A549 (cell line): Measurements from ENCODE around the gene HOOK2. TPM values are rescaled to one million over a fixed set of nuclear protein-coding genes. Genes with fewer than 3 reads are reported as not detected.
A peak's percentile ranks its signal among the peaks of the same experiment; 100 is the strongest.

ENCODE experiments used
- ATAC-seq, 2 experiments: fragments of 200-7000 bp in 1 of 2; fragments of >200 bp in 1 of 2; cut with Nextera tagmentation in 1 of 2; cut with Tn5 transposase in 1 of 2; 3 replicates each; pipeline versions ENCODE4 v1.8.0 to v1.9.1; 2018 to 2020; ENCODE audit warnings: mild to moderate bottlenecking in 1 of 2, moderate library complexity in 1 of 2
- CTCF ChIA-PET: fragments of 300-600 bp; sonication (Branson Sonifier 250); formaldehyde crosslinking; extraction: SDS; loops from one replicate; lab custom pipeline; 2021; ENCODE audit warnings: antibody characterized with exemption, inconsistent platforms; lab: Yijun Ruan, JAX
- POLR2A ChIA-PET: fragments of 350-600 bp; formaldehyde crosslinking; extraction: SDS; loops from one replicate; lab custom pipeline; 2021; ENCODE audit warnings: antibody characterized with exemption, inconsistent platforms; lab: Yijun Ruan, JAX
- DNase-seq, 2 experiments: peaks; one replicate each; pipeline versions ENCODE4 v3.0.0 to v3.0.0-alpha.2; 2011 to 2016; ENCODE audit warnings: low read depth in 1 of 2, low spot score in 1 of 2
- FAIRE-seq: peaks from 2 replicates; lab custom pipeline; 2011; peaks lifted over from hg19 to GRCh38; lab: Jason Lieb, UNC
- H3K27ac ChIP-seq, 2 experiments: fragments of >200 bp; sonication (Bioruptor Twin); formaldehyde crosslinking; 3 replicates each; pipeline ENCODE4 v1.5.1; 2016 to 2017
- H3K4me1 ChIP-seq: fragments of >200 bp; sonication (Bioruptor Twin); formaldehyde crosslinking; 3 replicates; pipeline ENCODE4 v1.6.1; 2016
- H3K4me2 ChIP-seq: fragments of >200 bp; sonication (Bioruptor Twin); formaldehyde crosslinking; 3 replicates; pipeline ENCODE4 v1.6.1; 2016
- H3K4me3 ChIP-seq: fragments of >200 bp; sonication (Bioruptor Twin); formaldehyde crosslinking; 3 replicates; pipeline ENCODE4 v1.5.1; 2016
- H3K9me3 ChIP-seq: fragments of >200 bp; sonication (Bioruptor Twin); formaldehyde crosslinking; 3 replicates; pipeline ENCODE4 v1.6.1; 2016
- BHLHE40 ChIP-seq: IDR thresholded peaks from 2 replicates; pipeline ENCODE4 v1.6.1; 2012; ENCODE audit warnings: low read depth, low read length, inconsistent platforms
- CBX2 ChIP-seq: fragments of 200-600 bp; sonication (generic); IDR thresholded peaks from 2 replicates; pipeline ENCODE4 v1.6.1; 2016; ENCODE audit warnings: low read depth, mild to moderate bottlenecking, borderline replicate concordance
- CBX8 ChIP-seq: fragments of 200-600 bp; sonication (generic); IDR thresholded peaks from 2 replicates; pipeline ENCODE4 v1.6.1; 2016
- CEBPB ChIP-seq, 2 experiments: fragments of >200 bp in 1 of 2; sonication (Bioruptor Twin) in 1 of 2; formaldehyde crosslinking in 1 of 2; IDR thresholded peaks; 2 replicates each; pipeline ENCODE4 v1.6.1; 2012 to 2016
- EHF ChIP-seq: fragments of 250-450 bp; sonication (Bioruptor Pico); IDR thresholded peaks from 2 replicates; pipeline ENCODE4 v1.5.0; 2020; ENCODE audit warnings: mild to moderate bottlenecking
- EHMT2 ChIP-seq: fragments of 200-600 bp; sonication (generic); IDR thresholded peaks from 2 replicates; pipeline ENCODE4 v1.6.1; 2016; ENCODE audit warnings: antibody characterized with exemption, low read depth, mild to moderate bottlenecking, moderate library complexity
- ESRRA ChIP-seq: fragments of 150-350 bp; IDR thresholded peaks from 2 replicates; pipeline ENCODE4 v1.6.1; 2014; ENCODE audit warnings: mild to moderate bottlenecking, low read length, borderline replicate concordance
- FOSL2 ChIP-seq, 2 experiments: fragments of 450-650 bp in 1 of 2; fragments of >200 bp in 1 of 2; sonication (Bioruptor Twin) in 1 of 2; formaldehyde crosslinking; IDR thresholded peaks; 2 replicates each; pipeline versions ENCODE4 v1.5.0 to v1.6.1; 2016 to 2020; ENCODE audit warnings: mild to moderate bottlenecking in 1 of 2, moderate library complexity in 1 of 2
- FOXS1 ChIP-seq: fragments of 250-450 bp; sonication (Bioruptor Pico); IDR thresholded peaks from 2 replicates; pipeline ENCODE4 v1.5.0; 2020; ENCODE audit warnings: mild to moderate bottlenecking, moderate library complexity
- HDAC2 ChIP-seq: fragments of 200-600 bp; sonication (generic); IDR thresholded peaks from 2 replicates; pipeline ENCODE4 v1.6.1; 2016
- HOXB5 ChIP-seq: fragments of 250-450 bp; sonication (Bioruptor Pico); IDR thresholded peaks from 2 replicates; pipeline ENCODE4 v1.5.0; 2020; ENCODE audit warnings: mild to moderate bottlenecking, moderate library complexity
- JUN ChIP-seq, 2 experiments: fragments of >200 bp; sonication (Bioruptor Twin); formaldehyde crosslinking; IDR thresholded peaks; 2 replicates in 1 of 2; 3 replicates in 1 of 2; pipeline ENCODE4 v1.6.1; 2016 to 2017
- JUNB ChIP-seq: fragments of >200 bp; sonication (Bioruptor Twin); formaldehyde crosslinking; IDR thresholded peaks from 2 replicates; pipeline ENCODE4 v1.6.1; 2016
- KDM1A ChIP-seq: fragments of 200-600 bp; sonication (generic); IDR thresholded peaks from 2 replicates; pipeline ENCODE4 v1.6.1; 2016; ENCODE audit warnings: low read depth, mild to moderate bottlenecking
- PHF8 ChIP-seq: fragments of 200-600 bp; sonication (generic); IDR thresholded peaks from 2 replicates; pipeline ENCODE4 v1.6.1; 2016; ENCODE audit warnings: low read depth, mild to moderate bottlenecking, antibody characterized with exemption, moderate library complexity, borderline replicate concordance
- POLR2A ChIP-seq: IDR thresholded peaks from 2 replicates; pipeline ENCODE4 v1.6.1; 2012; ENCODE audit warnings: mild to moderate bottlenecking, low read length
- POLR2AphosphoS2 ChIP-seq: conservative IDR thresholded peaks from 2 replicates; pipeline ENCODE4 v1.6.1; 2012; ENCODE audit warnings: low read length, improper control_type of control experiment, inconsistent platforms
- RCOR1 ChIP-seq: fragments of 150-350 bp; IDR thresholded peaks from 2 replicates; pipeline ENCODE4 v1.6.1; 2014; ENCODE audit warnings: antibody characterized with exemption, low read length, low read depth
- RNF2 ChIP-seq: fragments of 200-600 bp; sonication (generic); IDR thresholded peaks from 2 replicates; pipeline ENCODE4 v1.6.1; 2016; ENCODE audit warnings: low read depth, mild to moderate bottlenecking, antibody characterized with exemption, moderate library complexity, borderline replicate concordance
- SMC3 ChIP-seq: fragments of >200 bp; sonication (Bioruptor Twin); formaldehyde crosslinking; IDR thresholded peaks from 3 replicates; pipeline ENCODE4 v1.6.1; 2018; ENCODE audit warnings: inconsistent platforms
- TP53 ChIP-seq: fragments of 250-450 bp; sonication (Bioruptor Pico); IDR thresholded peaks from 2 replicates; pipeline ENCODE4 v1.5.0; 2021; ENCODE audit warnings: mild to moderate bottlenecking, moderate library complexity
- ZNF302 ChIP-seq: fragments of 250-450 bp; sonication (Bioruptor Pico); IDR thresholded peaks from 2 replicates; pipeline ENCODE4 v1.9.0; 2021; ENCODE audit warnings: inconsistent platforms, mild to moderate bottlenecking, moderate library complexity
- ZSCAN20 ChIP-seq: fragments of 250-450 bp; sonication (Bioruptor Pico); IDR thresholded peaks from 2 replicates; pipeline ENCODE4 v1.8.0; 2022; ENCODE audit warnings: mild to moderate bottlenecking, moderate library complexity
- WGBS: methylation state at CpG from one replicate; pipeline ENCODE4 v1.1.6; 2017; ENCODE audit errors: missing lambda C conversion rate; 5-methylcytosine and 5-hydroxymethylcytosine counted together
- polyA plus RNA-seq, 4 experiments: library from polyadenylated mRNA; depleted of rRNA in 3 of 4; stranded (reverse); fragments of >200 nt; fragmentation: RNase III in 1 of 4; extraction: RNeasy Plus Mini Kit Qiagen cat#74134 plus additional on column Dnase treatment in 1 of 4; gene quantifications; 2 replicates in 3 of 4; 3 replicates in 1 of 4; pipeline ENCODE4 v1.2.3, GENCODE V29; 2011 to 2017
- TF ChIP-seq, protein P1 (sequence below): fragments of 450-650 bp; IDR thresholded peaks from 2 replicates; pipeline ENCODE4 v1.6.1; 2014; ENCODE audit warnings: antibody characterized with exemption
- TF ChIP-seq, protein P2 (sequence below): IDR thresholded peaks from 2 replicates; pipeline ENCODE4 v1.6.1; 2012
- TF ChIP-seq, protein P3 (sequence below): IDR thresholded peaks from 2 replicates; pipeline ENCODE4 v1.6.1; 2012
- TF ChIP-seq, protein P4 (sequence below): fragments of 250-450 bp; sonication (Bioruptor Pico); IDR thresholded peaks from 2 replicates; pipeline ENCODE4 v1.5.0; 2021; ENCODE audit warnings: mild to moderate bottlenecking, moderate library complexity, borderline replicate concordance
- TF ChIP-seq, protein P5 (sequence below): fragments of 250-450 bp; sonication (Bioruptor Pico); IDR thresholded peaks from 2 replicates; pipeline ENCODE4 v1.5.0; 2020; ENCODE audit warnings: low read depth, mild to moderate bottlenecking, moderate library complexity

Gene HOOK2
- polyA plus RNA-seq, 2 of the 4 experiments (the other 2 are of a cell fraction) = 8.3 to 21.5 TPM

DNA sequence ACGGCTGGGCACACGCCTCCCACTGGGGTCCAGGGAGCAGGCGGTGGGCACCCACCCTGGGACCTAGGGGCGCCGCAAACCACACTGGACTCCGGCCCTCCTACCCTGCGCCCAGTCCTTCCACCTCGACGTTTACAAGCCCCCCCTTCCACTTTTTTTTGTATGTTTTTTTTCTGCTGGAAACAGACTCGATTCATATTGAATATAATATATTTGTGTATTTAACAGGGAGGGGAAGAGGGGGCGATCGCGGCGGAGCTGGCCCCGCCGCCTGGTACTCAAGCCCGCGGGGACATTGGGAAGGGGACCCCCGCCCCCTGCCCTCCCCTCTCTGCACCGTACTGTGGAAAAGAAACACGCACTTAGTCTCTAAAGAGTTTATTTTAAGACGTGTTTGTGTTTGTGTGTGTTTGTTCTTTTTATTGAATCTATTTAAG lies 17.5 kb upstream of the HOOK2 start:
- ChIA-PET POLR2A (interaction anchor here (1.5 to 6.5 kb wide), 6 partner anchors 10 to 88 kb away, joined by 3 to 122 read pairs (median 17); partner anchors contain the start of genes DNASE2 and GET3), CTCF (interaction anchor here (0.5 to 17.4 kb wide), 6 partner anchors 10 to 1651 kb away, joined by 3 to 901 read pairs (median 6); partner anchors contain the start of gene HOOK2)
- DNase-seq (no peak), ATAC-seq (no peak), FAIRE-seq (no peak)
- H3K4me3 ChIP-seq = peak overlapping the region; percentile 92
- no peaks in the 10 kb centered on the region for H3K9me3 ChIP-seq
- no peak for TF ChIP-seq FOSL2 (IDR thresholded peaks at IDR 0.05)
- TF ChIP-seq FOSL2 (CRISPR knock-in tag; IDR thresholded peaks at IDR 0.05) = no peak
- TF ChIP-seq HOXB5 (CRISPR knock-in tag) = no peak
- no peak for TF ChIP-seq ZSCAN20 (CRISPR knock-in tag)
- no peak for TF ChIP-seq CEBPB (IDR thresholded peaks at IDR 0.05)
- TF ChIP-seq JUNB = no peak
- no peak for TF ChIP-seq ESRRA
- TF ChIP-seq CBX8 = no peak
- TF ChIP-seq ZNF302 (CRISPR knock-in tag) = no peak
- TF ChIP-seq PHF8 = no peak
- peak overlapping the region; percentile 96 to 99 for H3K27ac ChIP-seq
- H3K4me2 ChIP-seq = peak overlapping the region; percentile 86
- under 1% methylated on average over 22 of the region's 22 CpGs for WGBS
- H3K4me1 ChIP-seq = peaks cover 41% of the 10 kb centered on the region

DNA sequence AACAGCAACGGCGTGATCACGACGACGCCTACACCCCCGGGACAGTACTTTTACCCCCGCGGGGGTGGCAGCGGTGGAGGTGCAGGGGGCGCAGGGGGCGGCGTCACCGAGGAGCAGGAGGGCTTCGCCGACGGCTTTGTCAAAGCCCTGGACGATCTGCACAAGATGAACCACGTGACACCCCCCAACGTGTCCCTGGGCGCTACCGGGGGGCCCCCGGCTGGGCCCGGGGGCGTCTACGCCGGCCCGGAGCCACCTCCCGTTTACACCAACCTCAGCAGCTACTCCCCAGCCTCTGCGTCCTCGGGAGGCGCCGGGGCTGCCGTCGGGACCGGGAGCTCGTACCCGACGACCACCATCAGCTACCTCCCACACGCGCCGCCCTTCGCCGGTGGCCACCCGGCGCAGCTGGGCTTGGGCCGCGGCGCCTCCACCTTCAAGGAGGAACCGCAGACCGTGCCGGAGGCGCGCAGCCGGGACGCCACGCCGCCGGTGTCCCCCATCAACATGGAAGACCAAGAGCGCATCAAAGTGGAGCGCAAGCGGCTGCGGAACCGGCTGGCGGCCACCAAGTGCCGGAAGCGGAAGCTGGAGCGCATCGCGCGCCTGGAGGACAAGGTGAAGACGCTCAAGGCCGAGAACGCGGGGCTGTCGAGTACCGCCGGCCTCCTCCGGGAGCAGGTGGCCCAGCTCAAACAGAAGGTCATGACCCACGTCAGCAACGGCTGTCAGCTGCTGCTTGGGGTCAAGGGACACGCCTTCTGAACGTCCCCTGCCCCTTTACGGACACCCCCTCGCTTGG lies 16.9 kb upstream of the HOOK2 start:
- ATAC-seq (no peak), DNase-seq (peak in 1 of 2 experiments; percentile 60), FAIRE-seq (no peak)
- CTCF ChIA-PET = interaction anchor here (0.5 to 17.4 kb wide), 7 partner anchors 9 to 1651 kb away, joined by 3 to 901 read pairs (median 3); partner anchors contain the start of genes DNASE2 and HOOK2
- H3K9me3 ChIP-seq = no peaks in the 10 kb centered on the region
- POLR2A ChIA-PET = interaction anchor here (1.0 to 6.5 kb wide), 10 partner anchors 9 to 375 kb away, joined by 3 to 122 read pairs (median 7); partner anchors contain the start of genes DNASE2, GET3 and RNASEH2A
- peak overlapping the region; percentile 96 to 99 for H3K27ac ChIP-seq
- no peak for TF ChIP-seq CBX8
- TF ChIP-seq JUN (IDR thresholded peaks at IDR 0.05) = 0 out of 5 replicates have a peak, but pooled peaks of 1 of the 2 experiments have one; percentile 4
- TF ChIP-seq, protein P1, sequence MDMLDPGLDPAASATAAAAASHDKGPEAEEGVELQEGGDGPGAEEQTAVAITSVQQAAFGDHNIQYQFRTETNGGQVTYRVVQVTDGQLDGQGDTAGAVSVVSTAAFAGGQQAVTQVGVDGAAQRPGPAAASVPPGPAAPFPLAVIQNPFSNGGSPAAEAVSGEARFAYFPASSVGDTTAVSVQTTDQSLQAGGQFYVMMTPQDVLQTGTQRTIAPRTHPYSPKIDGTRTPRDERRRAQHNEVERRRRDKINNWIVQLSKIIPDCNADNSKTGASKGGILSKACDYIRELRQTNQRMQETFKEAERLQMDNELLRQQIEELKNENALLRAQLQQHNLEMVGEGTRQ = peak; percentile 67
- TF ChIP-seq KDM1A = no peak
- 0 out of 2 replicates have a peak, but pooled peaks have one; percentile 39 for TF ChIP-seq TP53
- no peak for TF ChIP-seq FOXS1 (CRISPR knock-in tag)
- TF ChIP-seq, protein P2, sequence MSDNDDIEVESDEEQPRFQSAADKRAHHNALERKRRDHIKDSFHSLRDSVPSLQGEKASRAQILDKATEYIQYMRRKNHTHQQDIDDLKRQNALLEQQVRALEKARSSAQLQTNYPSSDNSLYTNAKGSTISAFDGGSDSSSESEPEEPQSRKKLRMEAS = peak; percentile 26; the same call in 1 of the 2 replicates
- no peak for TF ChIP-seq PHF8
- TF ChIP-seq EHF = 0 out of 2 replicates have a peak, but pooled peaks have one; percentile 54
- no peak for TF ChIP-seq CBX2
- TF ChIP-seq, protein P3, sequence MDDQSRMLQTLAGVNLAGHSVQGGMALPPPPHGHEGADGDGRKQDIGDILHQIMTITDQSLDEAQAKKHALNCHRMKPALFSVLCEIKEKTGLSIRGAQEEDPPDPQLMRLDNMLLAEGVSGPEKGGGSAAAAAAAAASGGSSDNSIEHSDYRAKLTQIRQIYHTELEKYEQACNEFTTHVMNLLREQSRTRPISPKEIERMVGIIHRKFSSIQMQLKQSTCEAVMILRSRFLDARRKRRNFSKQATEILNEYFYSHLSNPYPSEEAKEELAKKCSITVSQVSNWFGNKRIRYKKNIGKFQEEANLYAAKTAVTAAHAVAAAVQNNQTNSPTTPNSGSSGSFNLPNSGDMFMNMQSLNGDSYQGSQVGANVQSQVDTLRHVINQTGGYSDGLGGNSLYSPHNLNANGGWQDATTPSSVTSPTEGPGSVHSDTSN = no peak
- no peak for TF ChIP-seq BHLHE40
- TF ChIP-seq RCOR1 = no peak
- TF ChIP-seq JUNB = no peak
- no peak for TF ChIP-seq EHMT2
- TF ChIP-seq, protein P4, sequence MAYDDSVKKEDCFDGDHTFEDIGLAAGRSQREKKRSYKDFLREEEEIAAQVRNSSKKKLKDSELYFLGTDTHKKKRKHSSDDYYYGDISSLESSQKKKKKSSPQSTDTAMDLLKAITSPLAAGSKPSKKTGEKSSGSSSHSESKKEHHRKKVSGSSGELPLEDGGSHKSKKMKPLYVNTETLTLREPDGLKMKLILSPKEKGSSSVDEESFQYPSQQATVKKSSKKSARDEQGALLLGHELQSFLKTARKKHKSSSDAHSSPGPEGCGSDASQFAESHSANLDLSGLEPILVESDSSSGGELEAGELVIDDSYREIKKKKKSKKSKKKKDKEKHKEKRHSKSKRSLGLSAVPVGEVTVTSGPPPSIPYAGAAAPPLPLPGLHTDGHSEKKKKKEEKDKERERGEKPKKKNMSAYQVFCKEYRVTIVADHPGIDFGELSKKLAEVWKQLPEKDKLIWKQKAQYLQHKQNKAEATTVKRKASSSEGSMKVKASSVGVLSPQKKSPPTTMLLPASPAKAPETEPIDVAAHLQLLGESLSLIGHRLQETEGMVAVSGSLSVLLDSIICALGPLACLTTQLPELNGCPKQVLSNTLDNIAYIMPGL = no peak
- TF ChIP-seq HDAC2 = no peak
- TF ChIP-seq POLR2AphosphoS2 = no peak; the same call in 1 of the 2 replicates
- TF ChIP-seq RNF2 = no peak
- no peak for TF ChIP-seq SMC3
- peak; percentile 13 for TF ChIP-seq POLR2A
- TF ChIP-seq, protein P5, sequence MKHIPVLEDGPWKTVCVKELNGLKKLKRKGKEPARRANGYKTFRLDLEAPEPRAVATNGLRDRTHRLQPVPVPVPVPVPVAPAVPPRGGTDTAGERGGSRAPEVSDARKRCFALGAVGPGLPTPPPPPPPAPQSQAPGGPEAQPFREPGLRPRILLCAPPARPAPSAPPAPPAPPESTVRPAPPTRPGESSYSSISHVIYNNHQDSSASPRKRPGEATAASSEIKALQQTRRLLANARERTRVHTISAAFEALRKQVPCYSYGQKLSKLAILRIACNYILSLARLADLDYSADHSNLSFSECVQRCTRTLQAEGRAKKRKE (CRISPR knock-in tag) = no peak
- peak overlapping the region; percentile 86 for H3K4me2 ChIP-seq
- H3K4me1 ChIP-seq = peaks cover 48% of the 10 kb centered on the region
- H3K4me3 ChIP-seq = peak overlapping the region; percentile 92
- 0% methylated on average over 12 of the region's 84 CpGs for WGBS
